ENCODE results near the gene PDCL2.
"Not testable (repeated sequence)": the region's sequence is repeated elsewhere in the genome, so short reads cannot be mapped to it uniquely, and the experiment has no call there.

The PDCL2 gene

GRCh38 chr4:55592014-55592413 lies at the start of gene PDCL2:
Gene PDCL2 (minus strand): TSS chr4:55592245. CDS start chr4:55592109, 136 bp downstream.
- no peak for DNase-seq

- DNase-seq, result no peak
Observed at GRCh38 chr4:55637272-55637820, 45.3 kb upstream of the PDCL2 start.

GRCh38 chr4:55636656-55636999 lies 44.6 kb upstream of the PDCL2 start:
- DNase-seq, result no peak

GRCh38 chr4:55635741-55636655 lies 44.0 kb upstream of the PDCL2 start, which contains the start of gene NMU:
Gene NMU (minus strand): TSS chr4:55636298. CDS start chr4:55636192, 106 bp downstream.
- no peak for DNase-seq

- DNase-seq, result no peak
Observed at GRCh38 chr4:55635282-55635681, 43.2 kb upstream of the PDCL2 start.

GRCh38 chr4:55634417-55635128 lies 42.5 kb upstream of the PDCL2 start:
- no peak for DNase-seq

- DNase-seq, result no peak
Observed at GRCh38 chr4:55633903-55634302, 41.9 kb upstream of the PDCL2 start.

- no peak for DNase-seq
Observed at GRCh38 chr4:55625835-55626234, 33.8 kb upstream of the PDCL2 start.

GRCh38 chr4:55624063-55624462 lies 32.0 kb upstream of the PDCL2 start:
- DNase-seq, result not testable (repeated sequence)

- DNase-seq, result no peak
Observed at GRCh38 chr4:55618546-55619143, 26.6 kb upstream of the PDCL2 start.

GRCh38 chr4:55617587-55618197 lies 25.6 kb upstream of the PDCL2 start:
- no peak for DNase-seq

- no peak for DNase-seq
Observed at GRCh38 chr4:55615008-55615407, 23.0 kb upstream of the PDCL2 start.

- DNase-seq, result no peak
Observed at GRCh38 chr4:55613621-55614020, 21.6 kb upstream of the PDCL2 start.

GRCh38 chr4:55612341-55612740 lies 20.3 kb upstream of the PDCL2 start:
- no peak for DNase-seq

GRCh38 chr4:55611358-55612059 lies 19.5 kb upstream of the PDCL2 start:
- no peak for DNase-seq

GRCh38 chr4:55610381-55610780 lies 18.3 kb upstream of the PDCL2 start:
- DNase-seq, result no peak

GRCh38 chr4:55609393-55609866 lies 17.4 kb upstream of the PDCL2 start:
- DNase-seq, result no peak

- DNase-seq, result no peak
Observed at GRCh38 chr4:55608591-55608990, 16.5 kb upstream of the PDCL2 start.

- no peak for DNase-seq
Observed at GRCh38 chr4:55604996-55605395, 13.0 kb upstream of the PDCL2 start.

- DNase-seq, result no peak
Observed at GRCh38 chr4:55600640-55601039, 8.6 kb upstream of the PDCL2 start.

GRCh38 chr4:55598641-55599040 lies 6.6 kb upstream of the PDCL2 start:
- DNase-seq, result no peak

GRCh38 chr4:55588160-55588559 lies 3.9 kb downstream of the PDCL2 start:
- DNase-seq, result no peak

Measured in activated T-cell treated with anti-CD3 and anti-CD28 coated beads for 4 hours (primary cell).